Upper lobe of left lung (tissue), 6 donors: Measurements from ENCODE around the gene PPM1L. TPM values are rescaled to one million over a fixed set of nuclear protein-coding genes. Genes with fewer than 3 reads are reported as not detected.
A peak's percentile ranks its signal among the peaks of the same experiment; 100 is the strongest.

Experiments used
- ATAC-seq, 2 donors: fragments of 200-7000 bp; cut with Tn5 transposase; one replicate each; pipeline ENCODE4 v1.9.1; 2022; ENCODE audit warnings: mild to moderate bottlenecking in 2 of 2, moderate library complexity in 2 of 2; ENCODE audit not compliant: low FRiP score in 2 of 2
- DNase-seq, 2 donors: peaks; one replicate each; pipeline ENCODE4 v3.0.0-alpha.2; 2019 to 2020
- H3K27ac ChIP-seq, 4 donors: fragments of 200-600 bp; sonication (generic); one replicate each; pipeline ENCODE4 v1.5.1; 2016 to 2019
- H3K27me3 ChIP-seq, 4 donors: fragments of 200-600 bp; sonication (generic); one replicate each; pipeline ENCODE4 v1.5.1; 2017 to 2019
- H3K36me3 ChIP-seq, 4 donors: fragments of 200-600 bp; sonication (generic); one replicate each; pipeline ENCODE4 v1.5.1; 2016 to 2019
- H3K4me1 ChIP-seq, 4 donors: fragments of 200-600 bp; sonication (generic); one replicate each; pipeline ENCODE4 v1.5.1; 2018 to 2019
- H3K4me3 ChIP-seq, 4 donors: fragments of 200-600 bp; sonication (generic); one replicate each; pipeline ENCODE4 v1.5.1; 2017 to 2019; ENCODE audit warnings: mild to moderate bottlenecking in 2 of 4, moderate library complexity in 1 of 4
- H3K9me3 ChIP-seq, 4 donors: fragments of 200-600 bp; sonication (generic); one replicate each; pipeline ENCODE4 v1.5.1; 2018 to 2019
- CTCF ChIP-seq, 6 experiments: fragments of 450-650 bp in 4 of 6; fragments of 200-600 bp in 2 of 6; sonication (generic) in 2 of 6; IDR thresholded peaks; one replicate each; pipeline ENCODE4 v1.5.1; 2016 to 2019; ENCODE audit warnings: antibody characterized with exemption in 6 of 6
- EP300 ChIP-seq, 4 donors: sonication (generic); formaldehyde crosslinking; IDR thresholded peaks; one replicate each; pipeline ENCODE4 v1.5.1; 2017; ENCODE audit warnings: antibody characterized with exemption in 4 of 4, control low read depth in 2 of 4
- POLR2A ChIP-seq, 4 donors: fragments of 450-650 bp; IDR thresholded peaks; one replicate each; pipeline ENCODE4 v1.5.1; 2016 to 2017; ENCODE audit warnings: antibody characterized with exemption in 4 of 4, mild to moderate bottlenecking in 2 of 4
- POLR2AphosphoS5 ChIP-seq, 2 donors: sonication (generic); formaldehyde crosslinking; IDR thresholded peaks; one replicate each; pipeline ENCODE4 v1.5.1; 2017; ENCODE audit warnings: antibody characterized with exemption in 2 of 2
- WGBS, 2 donors: methylation state at CpG; one replicate each; pipeline ENCODE4 v1.1.5; 2017 to 2018; 5-methylcytosine and 5-hydroxymethylcytosine counted together
- total RNA-seq, 6 donors: library from RNA; depleted of rRNA in 4 of 6; stranded (reverse); fragments of >200 nt in 4 of 6; gene quantifications; one replicate each; pipeline versions ENCODE4 v1.1.0 to v1.2.1, GENCODE V29; 2016 to 2021
- donor health status: DM: no; HTN: no; CAD: no; lungs with moderate emphysema.
- donor health status: DM: no; HTN: yes; CAD: no; lungs with severe emphysema.

PPM1L gene
- total RNA-seq, 6 donors from 2014 or later: 11.3 to 26.8 (median 18.7) TPM

- TF ChIP-seq EP300 (IDR thresholded peaks at IDR 0.05): no peak
- TF ChIP-seq POLR2A (IDR thresholded peaks at IDR 0.05): no peak
- no peak for TF ChIP-seq POLR2AphosphoS5 (IDR thresholded peaks at IDR 0.05)
- no peak for TF ChIP-seq CTCF (IDR thresholded peaks at IDR 0.05)
- no peaks in the 10 kb centered on the region for H3K9me3 ChIP-seq
- DNase-seq (no peak), ATAC-seq (peak in 1 of 2 donors; percentile 24)
- no peaks in the 10 kb centered on the region for H3K27me3 ChIP-seq
- H3K4me1 ChIP-seq: no peaks in the 10 kb centered on the region
- no peak overlapping the region for H3K4me3 ChIP-seq
- WGBS, 2 donors: 44 to 58% methylated on average over 2 of the region's 2 CpGs
- H3K27ac ChIP-seq: no peak overlapping the region
- H3K36me3 ChIP-seq: no peaks in the 10 kb centered on the region
These were observed 163.9 kb downstream of the PPM1L start for GRCh38 chr3:160919942-160920341.

DNA sequence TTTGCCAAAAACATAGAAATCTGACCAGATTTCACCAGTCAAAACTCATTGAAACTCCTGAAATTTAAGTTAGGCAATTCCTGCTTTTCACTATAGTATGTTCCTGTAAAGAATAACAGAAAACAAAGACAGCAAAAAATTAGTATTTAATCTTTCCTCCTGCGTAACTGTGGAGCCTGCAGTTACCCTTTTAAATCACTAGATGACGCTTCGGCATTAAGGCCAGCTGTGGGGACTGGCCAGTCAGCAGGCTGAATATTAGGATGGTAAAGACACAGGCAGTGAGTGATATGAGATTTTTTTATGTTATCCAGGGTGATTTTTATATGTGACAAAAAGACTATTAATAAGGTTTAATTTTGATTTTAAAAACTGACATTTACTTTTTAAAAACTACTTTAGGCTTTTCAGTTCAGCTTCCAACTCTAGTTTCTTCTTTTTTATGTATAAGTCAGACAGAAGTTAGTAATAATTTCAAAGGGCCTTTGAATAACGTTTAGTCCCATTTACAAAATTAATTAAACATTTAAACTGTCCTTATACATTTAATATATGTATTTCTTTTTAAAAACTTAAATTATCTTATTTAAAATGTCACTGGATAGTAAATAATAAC lies 165.1 kb downstream of the PPM1L start:
- WGBS, 2 donors: 35 to 39% methylated on average over 4 of the region's 4 CpGs
- ATAC-seq (peak in 1 of 2 donors; percentile 83), DNase-seq (no peak)

DNA sequence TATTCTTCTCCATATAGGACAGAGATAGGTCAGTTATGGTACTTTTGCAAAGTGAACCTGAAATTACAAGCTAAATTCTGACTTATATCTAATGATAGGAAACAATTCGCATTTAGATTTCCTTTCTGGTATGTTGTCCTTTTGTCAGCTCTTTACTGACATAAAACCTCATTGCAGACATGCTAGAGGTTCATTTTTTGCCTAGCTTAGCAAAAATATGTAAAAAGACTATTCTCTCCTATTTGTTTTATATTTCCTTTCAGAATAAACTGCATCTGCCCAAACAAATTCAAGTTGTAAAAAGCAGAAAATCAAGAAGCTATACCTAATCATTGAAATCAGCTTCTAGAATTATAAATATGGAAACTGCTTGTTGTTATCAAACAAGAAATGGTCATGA lies 168.7 kb downstream of the PPM1L start:
- no peaks in the 10 kb centered on the region for H3K4me1 ChIP-seq
- H3K36me3 ChIP-seq: no peaks in the 10 kb centered on the region
- no peaks in the 10 kb centered on the region for H3K9me3 ChIP-seq
- DNase-seq: no peak
- ATAC-seq: no peak
- H3K27ac ChIP-seq: no peak overlapping the region
- 84 to 86% methylated on average over 1 of the region's 1 CpG for WGBS, 2 donors
- H3K27me3 ChIP-seq: no peaks in the 10 kb centered on the region
- TF ChIP-seq POLR2A (IDR thresholded peaks at IDR 0.05) (no peak), CTCF (IDR thresholded peaks at IDR 0.05) (no peak), POLR2AphosphoS5 (IDR thresholded peaks at IDR 0.05) (no peak)
- no peak overlapping the region for H3K4me3 ChIP-seq

More for the DNA sequence above, 165.1 kb downstream of the PPM1L start:
- TF ChIP-seq POLR2AphosphoS5 (IDR thresholded peaks at IDR 0.05) (no peak), CTCF (IDR thresholded peaks at IDR 0.05) (peak; percentile 29 to 78 (median 59))
- Histone ChIP-seq H3K4me1 (no peaks in the 10 kb centered on the region), H3K4me3 (no peak overlapping the region), H3K27me3 (no peaks in the 10 kb centered on the region), H3K9me3 (no peaks in the 10 kb centered on the region), H3K36me3 (no peaks in the 10 kb centered on the region), H3K27ac (no peak overlapping the region)

DNA sequence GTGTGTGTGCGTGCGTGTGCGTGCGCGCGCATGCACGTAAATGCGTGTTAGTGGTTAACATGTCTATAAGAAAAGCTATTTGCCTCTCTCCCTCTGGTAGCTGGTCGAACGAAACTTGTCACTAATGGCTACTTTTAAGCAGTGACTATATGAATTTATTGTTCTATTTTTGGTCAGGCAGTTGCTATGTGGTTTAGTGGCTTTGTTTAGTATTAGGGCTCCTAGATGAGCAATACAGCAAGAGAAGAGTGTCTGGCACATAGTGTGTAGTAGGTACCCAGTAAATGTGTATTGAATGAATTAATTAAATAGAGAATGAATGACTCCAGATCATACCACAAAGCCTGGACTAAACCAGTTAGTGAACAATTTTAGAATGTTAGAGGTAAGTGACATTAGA lies 171.6 kb downstream of the PPM1L start:
- TF ChIP-seq CTCF (IDR thresholded peaks at IDR 0.05): no peak
- TF ChIP-seq POLR2A (IDR thresholded peaks at IDR 0.05): no peak
- no peak for TF ChIP-seq POLR2AphosphoS5 (IDR thresholded peaks at IDR 0.05)
- TF ChIP-seq EP300 (IDR thresholded peaks at IDR 0.05): no peak
- DNase-seq: peak in 1 of 2 donors; percentile 27
- Histone ChIP-seq H3K27me3 (no peaks in the 10 kb centered on the region), H3K27ac (no peak overlapping the region), H3K4me1 (no peaks in the 10 kb centered on the region), H3K4me3 (no peak overlapping the region), H3K36me3 (no peaks in the 10 kb centered on the region), H3K9me3 (no peaks in the 10 kb centered on the region)
- 82 to 94% methylated on average over 10 of the region's 10 CpGs for WGBS, 2 donors
- ATAC-seq: no peak

- no peak for ATAC-seq
- DNase-seq: no peak
- H3K4me3 ChIP-seq: no peak overlapping the region
- no peak overlapping the region for H3K27ac ChIP-seq
- no peaks in the 10 kb centered on the region for H3K9me3 ChIP-seq
- 90% methylated on average over 5 of the region's 5 CpGs for WGBS, 2 donors
- H3K4me1 ChIP-seq: no peaks in the 10 kb centered on the region
- H3K36me3 ChIP-seq: no peaks in the 10 kb centered on the region
- H3K27me3 ChIP-seq: no peaks in the 10 kb centered on the region
- TF ChIP-seq CTCF (IDR thresholded peaks at IDR 0.05) (peak in 1 of 6 experiments; percentile 5), EP300 (IDR thresholded peaks at IDR 0.05) (no peak), POLR2AphosphoS5 (IDR thresholded peaks at IDR 0.05) (no peak), POLR2A (IDR thresholded peaks at IDR 0.05) (no peak)
These were observed 172.2 kb downstream of the PPM1L start for GRCh38 chr3:160928183-160928726.
